Measurements from ENCODE around the gene CHTF18. TPM values are rescaled to one million over a fixed set of nuclear protein-coding genes. Genes with fewer than 3 reads are reported as not detected.
"Not testable (repeated sequence)": the region's sequence is repeated elsewhere in the genome, so short reads cannot be mapped to it uniquely, and the experiment has no call there.

The CHTF18 gene
- total RNA-seq, 1 donor from 2014 or later: 5.6 TPM

- no peak for DNase-seq (ENCODE audit: low spot score)
Measured at GRCh38 chr16:825341-826061, 37.1 kb downstream of the CHTF18 start.

DNA sequence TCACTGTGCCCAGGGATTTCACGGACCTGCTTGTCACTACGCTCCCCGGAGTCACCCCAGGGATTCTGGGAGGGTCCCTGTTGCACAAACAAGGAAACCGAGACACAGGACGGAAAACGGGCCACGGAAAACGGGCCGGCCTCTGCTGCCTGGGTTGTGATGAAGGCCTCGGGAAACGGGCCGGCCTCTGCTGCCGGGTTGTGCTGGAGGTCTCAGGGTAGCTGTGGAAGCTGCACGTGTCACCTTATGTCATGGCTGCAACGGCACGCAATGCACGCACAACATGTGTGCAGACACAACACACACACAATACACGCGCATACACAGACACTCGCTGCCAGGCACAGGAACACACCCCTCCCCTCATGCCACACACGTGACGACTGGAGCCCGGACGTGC, 39.1 kb downstream of the CHTF18 start:
- DNase-seq (ENCODE audit: low spot score): no peak

DNA sequence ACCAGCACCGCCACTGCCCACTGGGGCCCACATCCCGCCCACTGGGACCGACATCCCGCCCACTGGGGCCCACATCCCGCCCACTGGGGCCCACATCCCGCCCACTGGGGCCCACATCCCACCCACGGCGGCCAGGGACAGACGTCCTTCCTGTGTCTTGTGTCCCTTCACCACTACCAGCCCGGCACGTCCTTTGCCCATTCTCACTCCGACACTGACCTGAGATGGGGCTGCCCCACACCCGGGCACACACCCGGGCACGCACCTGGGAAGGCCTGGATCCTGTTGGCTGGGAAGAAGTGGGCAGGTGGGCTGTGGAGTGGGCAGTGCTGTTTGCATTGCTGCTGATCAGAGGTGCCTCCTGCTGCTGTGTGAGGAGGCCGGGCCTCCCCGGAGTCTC, 40.5 kb downstream of the CHTF18 start:
- DNase-seq (ENCODE audit: low spot score): no peak

DNA sequence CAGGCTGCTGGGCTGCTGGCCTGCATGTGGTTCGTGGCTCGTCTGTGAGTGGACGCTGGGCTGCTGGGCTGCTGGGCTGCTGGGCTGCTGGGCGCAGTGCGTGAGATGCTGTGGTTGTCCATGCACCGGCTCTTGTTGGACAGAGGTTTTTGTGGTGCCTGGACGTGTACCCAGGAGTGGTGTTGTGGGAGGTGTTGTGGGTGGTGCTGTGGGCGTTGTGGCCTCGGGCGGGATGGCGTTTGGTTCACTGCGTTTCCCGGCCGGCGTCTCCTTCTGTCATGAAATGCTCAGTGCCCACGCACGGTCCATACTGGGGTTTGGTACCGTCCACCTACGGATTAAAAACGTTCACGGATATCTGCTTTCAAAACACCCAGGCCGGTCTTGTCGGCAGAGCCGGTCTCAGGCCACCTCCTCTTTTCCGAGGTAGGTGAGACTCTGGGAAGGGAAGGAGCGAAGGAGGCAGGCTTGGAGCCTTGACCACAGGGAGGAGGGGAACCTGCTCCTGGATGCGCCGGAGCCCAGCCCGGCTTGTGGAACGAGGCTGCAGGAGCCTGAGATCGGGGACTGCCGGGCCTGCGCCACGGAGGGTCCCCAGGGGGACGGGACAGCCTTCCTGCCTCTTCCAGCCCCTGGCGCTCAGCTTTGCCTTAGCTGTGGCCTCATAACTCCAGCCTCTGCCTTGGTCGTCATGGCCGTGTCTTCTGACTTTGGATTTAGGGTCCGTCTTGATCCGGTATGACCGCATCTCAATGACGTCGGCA, 41.9 kb downstream of the CHTF18 start:
- no peak for DNase-seq (ENCODE audit: low spot score)

- DNase-seq (ENCODE audit: low spot score): no peak
Measured at GRCh38 chr16:830871-831570, 42.6 kb downstream of the CHTF18 start.

- no peak for DNase-seq (ENCODE audit: low spot score)
Measured at GRCh38 chr16:831571-832413, 43.4 kb downstream of the CHTF18 start.

GRCh38 chr16:832652-833336, 44.4 kb downstream of the CHTF18 start:
- no peak for DNase-seq (ENCODE audit: low spot score)

- no peak for DNase-seq (ENCODE audit: low spot score)
Measured at GRCh38 chr16:833411-833810, 45.0 kb downstream of the CHTF18 start.

- no peak for DNase-seq (ENCODE audit: low spot score)
Measured at GRCh38 chr16:835373-835772, 47.0 kb downstream of the CHTF18 start.

DNA sequence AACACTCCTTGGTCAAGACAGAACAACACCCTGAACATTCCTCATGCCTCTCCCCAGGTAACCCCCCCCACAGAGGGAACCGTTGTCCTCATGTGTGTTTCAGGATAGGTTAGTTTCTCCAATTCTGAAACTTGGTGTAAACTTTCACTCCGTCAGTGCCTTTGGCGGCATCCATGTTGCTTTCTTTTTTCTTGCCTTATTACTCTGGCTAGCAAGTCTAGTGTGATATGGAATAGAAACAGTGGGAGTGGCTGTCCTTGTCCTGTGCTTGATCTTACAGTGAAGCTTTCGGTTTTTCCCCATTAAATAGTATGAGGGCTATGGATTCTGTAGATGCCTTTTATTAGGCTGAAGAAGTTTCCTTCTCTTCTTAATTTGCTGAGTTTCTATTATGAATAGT, 47.8 kb downstream of the CHTF18 start:
- no peak for DNase-seq (ENCODE audit: low spot score)

DNA sequence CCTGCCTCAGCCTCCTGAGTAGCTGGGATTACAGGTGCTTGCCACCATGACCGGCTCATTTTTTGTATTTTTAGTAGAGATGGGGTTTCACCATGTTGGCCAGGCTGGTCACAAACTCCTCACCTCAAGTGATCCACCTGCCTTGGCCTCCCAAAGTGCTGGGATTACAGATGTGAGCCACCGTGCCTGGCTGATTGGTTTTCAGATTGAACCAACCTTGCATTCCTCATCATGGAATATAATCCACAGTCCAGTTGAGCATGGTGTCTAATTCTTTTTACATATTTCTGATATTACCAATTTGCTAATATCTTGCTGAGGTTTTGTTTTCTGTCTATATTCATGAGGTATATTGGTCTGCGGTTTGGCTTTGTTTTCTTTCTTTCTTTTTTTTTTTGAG, 48.4 kb downstream of the CHTF18 start:
- not testable (repeated sequence) for DNase-seq (ENCODE audit: low spot score)

- no peak for DNase-seq (ENCODE audit: low spot score)
Measured at GRCh38 chr16:838741-839140, 50.3 kb downstream of the CHTF18 start.

GRCh38 chr16:839643-840408, 51.4 kb downstream of the CHTF18 start:
- no peak for DNase-seq (ENCODE audit: low spot score)

DNA sequence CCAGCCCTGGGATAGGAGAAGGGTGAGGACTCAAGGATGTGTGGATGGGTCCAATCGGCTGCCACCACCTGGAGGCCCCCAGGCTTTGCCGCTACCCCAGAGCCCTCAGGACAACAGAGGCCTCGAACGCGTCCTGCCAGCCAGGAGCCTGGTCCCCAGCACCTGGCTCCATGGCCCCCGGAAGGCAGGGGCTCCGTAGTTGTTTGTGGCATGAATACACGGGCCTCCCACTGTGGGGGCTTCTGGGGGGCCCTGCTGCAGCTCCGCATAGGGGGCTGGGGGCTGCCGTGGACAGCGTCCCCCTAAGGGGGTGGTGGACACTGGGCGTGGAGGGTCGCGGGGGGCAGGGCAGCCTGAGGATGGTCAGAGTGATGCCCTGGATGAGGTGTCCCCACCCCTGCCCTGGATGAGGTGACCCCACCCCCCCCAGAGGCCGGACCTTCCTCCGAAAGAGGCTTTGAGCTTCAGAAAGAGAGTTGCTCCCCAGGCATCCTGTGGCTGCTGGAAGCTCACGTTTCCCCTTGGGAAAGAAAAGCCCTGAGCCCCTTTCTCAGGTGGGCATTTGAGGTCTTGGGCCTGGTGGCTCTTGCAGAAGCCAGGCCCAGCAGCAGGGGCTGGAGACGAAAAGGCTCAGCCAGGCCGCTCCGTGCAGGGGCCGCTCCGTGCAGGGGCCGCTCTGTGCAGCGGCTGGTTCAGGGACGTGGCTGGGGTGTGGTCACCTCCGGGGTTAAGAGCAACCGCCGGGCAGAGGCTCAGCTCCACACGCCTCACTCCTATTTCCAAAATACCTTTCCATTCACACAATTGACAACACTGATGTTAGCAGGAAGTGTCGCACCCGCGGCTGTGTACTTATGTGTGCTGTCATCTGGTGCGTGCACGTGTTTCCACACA, 52.4 kb downstream of the CHTF18 start:
- no peak for DNase-seq (ENCODE audit: low spot score)

DNA sequence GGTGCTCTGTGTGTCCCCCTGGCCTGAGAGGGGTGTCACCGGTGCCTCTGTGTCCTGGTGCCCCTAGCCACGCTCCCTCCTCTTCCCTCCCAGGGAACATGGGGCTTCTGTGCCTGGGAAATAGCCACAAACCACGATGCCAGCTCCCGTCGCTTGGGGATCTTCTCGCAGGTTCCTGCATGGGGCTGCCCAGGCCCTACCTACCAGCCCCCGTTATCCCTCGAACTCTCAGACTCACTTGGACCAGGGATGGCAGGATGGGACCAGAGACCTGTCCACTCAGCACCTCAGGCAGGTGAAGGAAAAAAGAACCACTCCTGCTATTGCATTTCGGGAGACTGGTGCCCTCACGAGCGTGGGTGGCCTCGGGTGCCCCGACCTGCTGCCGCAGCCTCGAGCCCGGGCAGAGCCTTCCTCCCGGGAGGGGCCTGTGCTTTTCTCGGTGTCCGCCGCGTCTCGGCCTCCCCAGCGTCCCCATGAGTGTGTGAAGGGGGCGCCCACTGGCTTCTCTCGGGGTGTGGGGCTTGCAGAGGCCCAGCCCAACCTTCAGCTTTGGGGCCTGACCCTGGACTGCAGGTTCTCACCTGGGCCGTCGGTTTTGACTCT, 53.1 kb downstream of the CHTF18 start:
- DNase-seq (ENCODE audit: low spot score): no peak

DNA sequence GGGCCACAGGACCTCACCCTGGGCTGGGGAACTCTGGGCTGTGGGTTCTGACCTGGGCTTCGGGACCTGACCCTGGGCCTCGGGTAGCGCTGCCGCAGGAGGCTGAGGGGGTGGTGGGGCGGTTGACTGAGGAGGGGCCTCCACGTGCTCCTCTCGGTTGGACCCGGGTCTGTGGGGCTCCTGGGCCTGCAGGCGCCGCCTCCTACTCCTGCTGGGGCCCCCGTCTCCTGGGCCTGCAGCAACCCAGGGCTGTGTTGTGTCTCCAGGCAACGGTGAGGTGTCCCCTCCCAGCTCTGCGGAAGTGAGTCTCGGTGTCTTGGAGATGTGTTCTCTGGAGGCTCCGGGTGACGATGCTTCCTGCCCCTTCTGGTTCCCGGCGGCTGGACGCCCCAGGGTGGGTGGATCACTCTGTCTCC, 53.6 kb downstream of the CHTF18 start:
- DNase-seq (ENCODE audit: low spot score): no peak

DNA sequence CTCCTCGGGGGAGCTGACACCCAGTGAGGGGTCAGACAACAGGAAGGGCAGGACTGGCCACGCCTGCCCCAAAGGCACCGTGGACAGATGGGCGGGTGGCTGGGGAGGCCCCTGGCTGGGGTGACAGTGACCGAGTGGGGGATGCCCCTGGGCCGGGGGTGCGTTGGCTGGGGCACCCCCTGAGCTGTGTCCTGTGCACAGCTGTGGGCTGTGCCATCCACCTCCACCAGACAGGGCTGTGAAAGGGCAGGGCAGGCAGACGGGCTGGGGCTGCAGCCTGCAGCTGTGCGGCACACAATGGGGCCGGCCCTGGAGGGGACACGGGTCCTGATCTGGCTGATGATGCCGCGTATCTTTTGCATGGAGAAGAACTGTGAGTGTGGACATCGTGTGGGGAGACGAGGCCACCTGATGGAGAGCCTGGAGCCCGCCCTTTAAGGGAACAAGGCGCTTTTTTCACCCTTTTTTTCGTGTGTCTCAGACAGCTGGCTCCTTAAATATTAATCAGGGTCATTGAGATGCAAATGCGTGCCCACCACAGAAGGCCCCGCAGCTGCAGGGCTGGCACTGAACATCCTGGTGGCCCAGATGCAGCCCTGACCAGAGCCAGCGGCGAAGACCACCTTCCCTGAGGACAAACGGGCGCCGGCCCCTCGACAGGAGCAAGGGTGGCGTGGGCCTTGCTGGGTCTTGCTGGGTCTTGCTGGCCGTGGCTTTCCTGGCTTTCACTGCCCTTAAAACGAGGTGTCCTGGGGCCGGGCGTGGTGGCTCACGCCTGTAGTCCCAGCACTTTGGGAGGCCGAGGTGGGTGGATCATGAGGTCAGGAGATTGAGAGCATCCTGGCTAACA, 54.5 kb downstream of the CHTF18 start:
- DNase-seq (ENCODE audit: low spot score): no peak
